GM23338 (cell line): Measurements from ENCODE around the gene PDHA2. TPM values are rescaled to one million over a fixed set of nuclear protein-coding genes. Genes with fewer than 3 reads are reported as not detected.

ENCODE experiments used
- ATAC-seq: fragments of 200-7000 bp; cut with Tn5 transposase; 3 replicates; pipeline ENCODE4 v1.9.1; 2020
- DNase-seq: peaks from one replicate; pipeline ENCODE4 v3.0.0-alpha.2; 2015; ENCODE audit warnings: low spot score
- H2AFZ ChIP-seq: fragments of 200-600 bp; sonication (generic); 2 replicates; pipeline ENCODE4 v1.8.0; 2016; ENCODE audit warnings: antibody characterized with exemption, mild to moderate bottlenecking, moderate library complexity
- H3F3A ChIP-seq: fragments of 200-600 bp; sonication (generic); replicated peaks from 2 replicates; pipeline ENCODE4 v1.8.0; 2017; ENCODE audit warnings: antibody characterized with exemption, mixed run types, low read depth
- H3K27ac ChIP-seq: fragments of 200-600 bp; sonication (generic); 2 replicates; pipeline ENCODE4 v1.6.1; 2016; ENCODE audit warnings: low read depth
- H3K27me3 ChIP-seq: fragments of 200-600 bp; sonication (generic); 2 replicates; pipeline ENCODE4 v1.8.0; 2016; ENCODE audit warnings: mild to moderate bottlenecking, mixed run types, moderate library complexity; ENCODE audit not compliant: insufficient read depth
- H3K36me3 ChIP-seq: fragments of 200-600 bp; sonication (generic); 2 replicates; pipeline ENCODE4 v1.8.0; 2016; ENCODE audit warnings: mild to moderate bottlenecking; ENCODE audit not compliant: insufficient read depth
- H3K4me1 ChIP-seq: fragments of 200-600 bp; sonication (generic); 2 replicates; pipeline ENCODE4 v1.8.0; 2016; ENCODE audit warnings: mild to moderate bottlenecking, moderate library complexity; ENCODE audit not compliant: insufficient read depth
- H3K4me2 ChIP-seq: fragments of 200-600 bp; sonication (generic); 2 replicates; pipeline ENCODE4 v1.7.1; 2017; ENCODE audit warnings: mixed run types
- H3K4me3 ChIP-seq: fragments of 200-600 bp; sonication (generic); 2 replicates; pipeline ENCODE4 v1.6.1; 2016; ENCODE audit warnings: mixed run types
- H3K79me2 ChIP-seq: fragments of 200-600 bp; sonication (generic); replicated peaks from 2 replicates; pipeline ENCODE4 v1.8.0; 2017; ENCODE audit warnings: mild to moderate bottlenecking; ENCODE audit not compliant: insufficient read depth
- H3K9me2 ChIP-seq: fragments of 200-600 bp; sonication (generic); 2 replicates; pipeline ENCODE4 v1.8.0; 2017; ENCODE audit not compliant: insufficient read depth
- H4K20me1 ChIP-seq: fragments of 200-600 bp; sonication (generic); replicated peaks from 2 replicates; pipeline ENCODE4 v1.8.0; 2017; ENCODE audit warnings: mild to moderate bottlenecking; ENCODE audit not compliant: insufficient read depth
- H3K27ac Mint-ChIP-seq: 2 replicates; pipeline ENCODE4 v1.8.0; 2020; ENCODE audit warnings: inconsistent platforms, mild to moderate bottlenecking, moderate library complexity, mixed read lengths
- H3K27me3 Mint-ChIP-seq: 3 replicates; pipeline ENCODE4 v1.8.0; 2022; ENCODE audit warnings: low read depth, mild to moderate bottlenecking, moderate library complexity, mixed read lengths, inconsistent platforms; ENCODE audit not compliant: insufficient read depth, poor library complexity
- H3K36me3 Mint-ChIP-seq: 3 replicates; pipeline ENCODE4 v1.8.0; 2021; ENCODE audit warnings: low read depth, mild to moderate bottlenecking, inconsistent platforms, moderate library complexity, mixed read lengths
- H3K4me1 Mint-ChIP-seq: 3 replicates; pipeline ENCODE4 v1.8.0; 2020; ENCODE audit warnings: mild to moderate bottlenecking, inconsistent platforms, mixed read lengths
- H3K4me3 Mint-ChIP-seq: 3 replicates; pipeline ENCODE4 v1.8.0; 2021; ENCODE audit warnings: moderate library complexity, mild to moderate bottlenecking, inconsistent platforms, mixed read lengths
- H3K9me3 Mint-ChIP-seq: 3 replicates; pipeline ENCODE4 v1.8.0; 2020; ENCODE audit warnings: moderate library complexity, mild to moderate bottlenecking, inconsistent platforms, mixed read lengths
- ETS1 ChIP-seq: IDR thresholded peaks from 2 replicates; pipeline ENCODE4 v1.6.1; 2016; ENCODE audit warnings: antibody characterized with exemption
- EZH2phosphoT487 ChIP-seq: fragments of 200-600 bp; sonication (generic); IDR thresholded peaks from one replicate; pipeline ENCODE4 v1.8.1; 2018; ENCODE audit warnings: antibody characterized with exemption; ENCODE audit not compliant: unreplicated experiment
- REST ChIP-seq: IDR thresholded peaks from one replicate; pipeline ENCODE4 v1.6.1; 2018; ENCODE audit warnings: antibody characterized with exemption; ENCODE audit not compliant: unreplicated experiment
- ZNF114 ChIP-seq: fragments of 250-450 bp; sonication (Bioruptor Pico); IDR thresholded peaks from 2 replicates; pipeline ENCODE4 v1.5.0; 2020; ENCODE audit warnings: mild to moderate bottlenecking, moderate library complexity
- ZNF462 ChIP-seq: fragments of 250-450 bp; sonication (Bioruptor Pico); IDR thresholded peaks from 2 replicates; pipeline ENCODE4 v1.5.0; 2020; ENCODE audit warnings: mild to moderate bottlenecking, moderate library complexity
- polyA plus RNA-seq: library from polyadenylated mRNA; unstranded; fragments of >200 nt; fragmentation: Nextera tagmentation; extraction: Ambion mirVana; gene quantifications from 2 replicates; pipeline ENCODE4 v1.2.1, GENCODE V29; 2016
- total RNA-seq: library from RNA; depleted of rRNA; stranded (reverse); fragments of >200 nt; shearing (Covaris generic); gene quantifications from 2 replicates; pipeline ENCODE4 v1.2.3, GENCODE V29; 2014

PDHA2 gene
- total and polyA plus RNA-seq, 2 experiments from 2014 or later = not detected

- no peak for TF ChIP-seq ZNF462 (CRISPR knock-in tag)
- H3K4me3 Mint-ChIP-seq = no peak overlapping the region
- H3K4me3 ChIP-seq = no peak overlapping the region
- ATAC-seq (no peak), DNase-seq (no peak)
- no peak overlapping the region for H3K4me2 ChIP-seq
- peaks cover 10% of the 10 kb centered on the region for H3K9me3 Mint-ChIP-seq
- H3K9me2 ChIP-seq = no peaks in the 10 kb centered on the region
- H4K20me1 ChIP-seq = no peaks in the 10 kb centered on the region
- H3K36me3 ChIP-seq = no peaks in the 10 kb centered on the region
- no peaks in the 10 kb centered on the region for H3K27me3 ChIP-seq
- no peak overlapping the region for H2AFZ ChIP-seq
- H3K27ac ChIP-seq = no peak overlapping the region
- no peak overlapping the region for H3K27ac Mint-ChIP-seq
- peaks cover 6% of the 10 kb centered on the region; the same call in 1 of the 3 replicates for H3K36me3 Mint-ChIP-seq
- no peaks in the 10 kb centered on the region for H3F3A ChIP-seq
- no peaks in the 10 kb centered on the region for H3K79me2 ChIP-seq
- 0 out of 2 replicates have a peak, but pooled peaks cover 8% of the 10 kb centered on the region for H3K4me1 ChIP-seq
- H3K4me1 Mint-ChIP-seq = peaks cover 7% of the 10 kb centered on the region
- H3K27me3 Mint-ChIP-seq = no peaks in the 10 kb centered on the region
Observed at GRCh38 chr4:95830651-95831050, 9.2 kb upstream of the PDHA2 start.

GRCh38 chr4:95831166-95831565 lies 8.7 kb upstream of the PDHA2 start:
- H3K36me3 Mint-ChIP-seq = peaks cover 6% of the 10 kb centered on the region; the same call in 1 of the 3 replicates
- Histone ChIP-seq H3F3A (no peaks in the 10 kb centered on the region), H3K27ac (no peak overlapping the region), H3K79me2 (no peaks in the 10 kb centered on the region), H3K27me3 (no peaks in the 10 kb centered on the region), H3K4me1 (0 out of 2 replicates have a peak, but pooled peaks cover 3% of the 10 kb centered on the region), H3K4me2 (no peak overlapping the region), H3K4me3 (no peak overlapping the region), H3K36me3 (no peaks in the 10 kb centered on the region), H2AFZ (no peak overlapping the region), H3K9me2 (no peaks in the 10 kb centered on the region), H4K20me1 (no peaks in the 10 kb centered on the region)
- ATAC-seq (no peak), DNase-seq (no peak)
- peaks cover 7% of the 10 kb centered on the region; the same call in 2 of the 3 replicates for H3K4me1 Mint-ChIP-seq
- H3K4me3 Mint-ChIP-seq = no peak overlapping the region
- peaks cover 2% of the 10 kb centered on the region for H3K27me3 Mint-ChIP-seq
- H3K9me3 Mint-ChIP-seq = peaks cover 10% of the 10 kb centered on the region
- no peak overlapping the region for H3K27ac Mint-ChIP-seq
- TF ChIP-seq EZH2phosphoT487 = no peak
- no peak for TF ChIP-seq ZNF114 (CRISPR knock-in tag)
- TF ChIP-seq ETS1 = no peak
- TF ChIP-seq REST = no peak
